Measurements from ENCODE around the gene PLPP4.
"Not testable (repeated sequence)": the region's sequence is repeated elsewhere in the genome, so short reads cannot be mapped to it uniquely, and the experiment has no call there.

Gene PLPP4

GRCh38 chr10:120483651-120484301 is 26.7 kb downstream of the PLPP4 start:
- in situ Hi-C loops (cut with MboI; ENCODE audit: low sequenced_read_pairs), result no loop called here

- in situ Hi-C loops (cut with MboI; ENCODE audit: low sequenced_read_pairs), result no loop called here
Measured at GRCh38 chr10:120485946-120486345, 28.9 kb downstream of the PLPP4 start.

GRCh38 chr10:120486671-120487205 is 29.7 kb downstream of the PLPP4 start:
- in situ Hi-C loops (cut with MboI; ENCODE audit: low sequenced_read_pairs), result no loop called here

- in situ Hi-C loops (cut with MboI; ENCODE audit: low sequenced_read_pairs), result no loop called here
Measured at GRCh38 chr10:120490288-120490687, 33.3 kb downstream of the PLPP4 start.

- in situ Hi-C loops (cut with MboI; ENCODE audit: low sequenced_read_pairs), result no loop called here
Measured at GRCh38 chr10:120492346-120492745, 35.3 kb downstream of the PLPP4 start.

- in situ Hi-C loops (cut with MboI; ENCODE audit: low sequenced_read_pairs), result no loop called here
Measured at GRCh38 chr10:120493411-120494312, 36.6 kb downstream of the PLPP4 start.

- in situ Hi-C loops (cut with MboI; ENCODE audit: low sequenced_read_pairs), result no loop called here
Measured at GRCh38 chr10:120494313-120494710, 37.3 kb downstream of the PLPP4 start.

GRCh38 chr10:120495226-120496009 is 38.4 kb downstream of the PLPP4 start:
- in situ Hi-C loops (cut with MboI; ENCODE audit: low sequenced_read_pairs), result no loop called here

- in situ Hi-C loops (cut with MboI; ENCODE audit: low sequenced_read_pairs), result no loop called here
Measured at GRCh38 chr10:120499883-120500282, 42.9 kb downstream of the PLPP4 start.

- in situ Hi-C loops (cut with MboI; ENCODE audit: low sequenced_read_pairs), result no loop called here
Measured at GRCh38 chr10:120503689-120504088, 46.7 kb downstream of the PLPP4 start.

- in situ Hi-C loops (cut with MboI; ENCODE audit: low sequenced_read_pairs), result not testable (repeated sequence)
Measured at GRCh38 chr10:120504227-120504626, 47.2 kb downstream of the PLPP4 start.

- in situ Hi-C loops (cut with MboI; ENCODE audit: low sequenced_read_pairs), result no loop called here
Measured at GRCh38 chr10:120505056-120505455, 48.0 kb downstream of the PLPP4 start.

- in situ Hi-C loops (cut with MboI; ENCODE audit: low sequenced_read_pairs), result no loop called here
Measured at GRCh38 chr10:120505866-120506265, 48.8 kb downstream of the PLPP4 start.

GRCh38 chr10:120506674-120507073 is 49.6 kb downstream of the PLPP4 start:
- in situ Hi-C loops (cut with MboI; ENCODE audit: low sequenced_read_pairs), result no loop called here

GRCh38 chr10:120507175-120507574 is 50.1 kb downstream of the PLPP4 start:
- in situ Hi-C loops (cut with MboI; ENCODE audit: low sequenced_read_pairs), result no loop called here

- in situ Hi-C loops (cut with MboI; ENCODE audit: low sequenced_read_pairs), result no loop called here
Measured at GRCh38 chr10:120507651-120508050, 50.6 kb downstream of the PLPP4 start.

GRCh38 chr10:120508393-120508792 is 51.4 kb downstream of the PLPP4 start:
- in situ Hi-C loops (cut with MboI; ENCODE audit: low sequenced_read_pairs), result no loop called here

GRCh38 chr10:120508966-120509365 is 51.9 kb downstream of the PLPP4 start:
- in situ Hi-C loops (cut with MboI; ENCODE audit: low sequenced_read_pairs), result no loop called here

GRCh38 chr10:120511165-120511564 is 54.1 kb downstream of the PLPP4 start:
- in situ Hi-C loops (cut with MboI; ENCODE audit: low sequenced_read_pairs), result no loop called here

- in situ Hi-C loops (cut with MboI; ENCODE audit: low sequenced_read_pairs), result no loop called here
Measured at GRCh38 chr10:120513307-120513796, 56.3 kb downstream of the PLPP4 start.

GRCh38 chr10:120514035-120514620 is 57.1 kb downstream of the PLPP4 start:
- in situ Hi-C loops (cut with MboI; ENCODE audit: low sequenced_read_pairs), result no loop called here

Data from HL-60/S4 treated with phorbol 12-myristate 13-acetate at 8.2 ng/mL for 4 days and 3 days (cell line).